K562 (cell line): ENCODE results near the gene ORAI3. TPM values are rescaled to one million over a fixed set of nuclear protein-coding genes. Genes with fewer than 3 reads are reported as not detected.
A peak's percentile ranks its signal among the peaks of the same experiment; 100 is the strongest.

ENCODE experiments used
- EGR1 ChIP-seq: fragments of 450-650 bp; conservative IDR thresholded peaks from 2 replicates; pipeline ENCODE4 v1.6.1; 2017; ENCODE audit warnings: mild to moderate bottlenecking
- ETV1 ChIP-seq: fragments of 450-650 bp; conservative IDR thresholded peaks from 2 replicates; pipeline ENCODE4 v1.6.1; 2016; ENCODE audit warnings: missing genetic modification characterization, control low read depth, low read depth, missing compliant biosample characterization
- GABPB1 ChIP-seq: sonication (generic); formaldehyde crosslinking; IDR thresholded peaks from 2 replicates; pipeline ENCODE4 v1.8.0; 2022; ENCODE audit warnings: mild to moderate bottlenecking, missing genetic modification reagents
- HDAC2 ChIP-seq: fragments of 450-650 bp; IDR thresholded peaks from 2 replicates; pipeline ENCODE4 v1.6.1; 2016; ENCODE audit warnings: mild to moderate bottlenecking
- HNRNPK ChIP-seq: fragments of 200-400 bp; formaldehyde crosslinking; IDR thresholded peaks from one replicate; pipeline ENCODE4 v1.6.1; 2018; ENCODE audit warnings: mild to moderate bottlenecking, low read depth, low read length; ENCODE audit not compliant: poor library complexity, severe bottlenecking
- MTF1 ChIP-seq: fragments of 250-450 bp; sonication (Bioruptor Pico); IDR thresholded peaks from 2 replicates; pipeline ENCODE4 v1.9.0; 2021; ENCODE audit warnings: moderate library complexity, mild to moderate bottlenecking, inconsistent platforms, borderline replicate concordance
- NCOA1 ChIP-seq: fragments of 450-650 bp; IDR thresholded peaks from 2 replicates; pipeline ENCODE4 v1.6.1; 2016; ENCODE audit warnings: low read depth
- NR2F6 ChIP-seq: fragments of 450-650 bp; formaldehyde crosslinking; IDR thresholded peaks from 2 replicates; pipeline ENCODE4 v1.4.0; 2020; ENCODE audit warnings: mild to moderate bottlenecking
- POLR2B ChIP-seq: fragments of 450-650 bp; IDR thresholded peaks from 2 replicates; pipeline ENCODE4 v1.6.1; 2018; ENCODE audit warnings: low read depth; ENCODE audit not compliant: partially characterized antibody
- SAFB2 ChIP-seq: fragments of 200-400 bp; formaldehyde crosslinking; IDR thresholded peaks from 2 replicates; pipeline ENCODE4 v1.6.1; 2018; ENCODE audit warnings: borderline replicate concordance, low read length, low read depth, moderate library complexity; ENCODE audit not compliant: severe bottlenecking
- SMC3 ChIP-seq: conservative IDR thresholded peaks from 2 replicates; pipeline ENCODE4 v1.6.1; 2011; ENCODE audit warnings: low read depth, low read length, improper control_type of control experiment; ENCODE audit not compliant: insufficient read depth
- SRSF7 ChIP-seq: fragments of 200-400 bp; formaldehyde crosslinking; optimal IDR thresholded peaks from 2 replicates; pipeline ENCODE3; 2017; ENCODE audit warnings: mild to moderate bottlenecking, low read depth, low read length
- ZNF431 ChIP-seq: sonication (generic); formaldehyde crosslinking; IDR thresholded peaks from 2 replicates; pipeline ENCODE4 v1.8.0; 2022; ENCODE audit warnings: mild to moderate bottlenecking, missing genetic modification reagents
- ZNF75A ChIP-seq: fragments of 450-650 bp; formaldehyde crosslinking; IDR thresholded peaks from 2 replicates; pipeline ENCODE4 v1.4.0; 2020; ENCODE audit warnings: mild to moderate bottlenecking
- polyA plus RNA-seq, 8 experiments: library from polyadenylated mRNA; depleted of rRNA in 4 of 8; stranded (reverse) in 5 of 8; unstranded in 3 of 8; fragments of >200 nt; fragmentation: Nextera tagmentation in 2 of 8; fragmentation: Illumina TruSeq in 1 of 8; extraction: Ambion mirVana in 2 of 8; extraction: Trizol in 1 of 8; gene quantifications; 2 replicates each; pipeline versions ENCODE4 v1.2.1 to v1.2.3, GENCODE V29; 2011 to 2014; ENCODE audit warnings: inconsistent platforms in 1 of 8, missing spikeins in 1 of 8
- total RNA-seq, 7 experiments: library from RNA; depleted of rRNA in 6 of 7; stranded (reverse); fragments of >200 nt in 6 of 7; fragmentation: Illumina TruSeq in 2 of 7; extraction: Trizol in 2 of 7; gene quantifications; 2 replicates each; pipeline versions ENCODE4 v1.2.1 to v1.2.3, GENCODE V29; 2011 to 2021; ENCODE audit warnings: low replicate concordance in 1 of 7
- TF ChIP-seq, protein P1 (sequence below): fragments of 250-450 bp; sonication (Bioruptor Pico); IDR thresholded peaks from 2 replicates; pipeline ENCODE4 v1.8.0; 2021; ENCODE audit warnings: mild to moderate bottlenecking, moderate library complexity
- TF ChIP-seq, protein P2 (sequence below): fragments of 200-800 bp; sonication (Bioruptor generic); IDR thresholded peaks from 2 replicates; pipeline ENCODE4 v1.6.1; 2017; ENCODE audit warnings: missing genetic modification characterization, missing compliant biosample characterization
- TF ChIP-seq, protein P3 (sequence below): fragments of 450-650 bp; IDR thresholded peaks from 2 replicates; pipeline ENCODE4 v1.6.1; 2014; ENCODE audit warnings: low read depth, mild to moderate bottlenecking, moderate library complexity, borderline replicate concordance
- TF ChIP-seq, protein P4 (sequence below): fragments of 250-450 bp; sonication (Bioruptor Pico); IDR thresholded peaks from 2 replicates; pipeline ENCODE4 v1.8.0; 2021; ENCODE audit warnings: moderate library complexity, mild to moderate bottlenecking, inconsistent platforms
- TF ChIP-seq, protein P5 (sequence below): fragments of 250-450 bp; sonication (Bioruptor Pico); IDR thresholded peaks from 2 replicates; pipeline ENCODE4 v1.4.0; 2020; ENCODE audit warnings: mild to moderate bottlenecking, moderate library complexity

The ORAI3 gene
- total and polyA plus RNA-seq, 9 of the 15 experiments (the other 6 are each of a cell fraction or from before 2014, with no cell fraction given) = 4.9 to 23.3 (median 14.1) TPM

DNA sequence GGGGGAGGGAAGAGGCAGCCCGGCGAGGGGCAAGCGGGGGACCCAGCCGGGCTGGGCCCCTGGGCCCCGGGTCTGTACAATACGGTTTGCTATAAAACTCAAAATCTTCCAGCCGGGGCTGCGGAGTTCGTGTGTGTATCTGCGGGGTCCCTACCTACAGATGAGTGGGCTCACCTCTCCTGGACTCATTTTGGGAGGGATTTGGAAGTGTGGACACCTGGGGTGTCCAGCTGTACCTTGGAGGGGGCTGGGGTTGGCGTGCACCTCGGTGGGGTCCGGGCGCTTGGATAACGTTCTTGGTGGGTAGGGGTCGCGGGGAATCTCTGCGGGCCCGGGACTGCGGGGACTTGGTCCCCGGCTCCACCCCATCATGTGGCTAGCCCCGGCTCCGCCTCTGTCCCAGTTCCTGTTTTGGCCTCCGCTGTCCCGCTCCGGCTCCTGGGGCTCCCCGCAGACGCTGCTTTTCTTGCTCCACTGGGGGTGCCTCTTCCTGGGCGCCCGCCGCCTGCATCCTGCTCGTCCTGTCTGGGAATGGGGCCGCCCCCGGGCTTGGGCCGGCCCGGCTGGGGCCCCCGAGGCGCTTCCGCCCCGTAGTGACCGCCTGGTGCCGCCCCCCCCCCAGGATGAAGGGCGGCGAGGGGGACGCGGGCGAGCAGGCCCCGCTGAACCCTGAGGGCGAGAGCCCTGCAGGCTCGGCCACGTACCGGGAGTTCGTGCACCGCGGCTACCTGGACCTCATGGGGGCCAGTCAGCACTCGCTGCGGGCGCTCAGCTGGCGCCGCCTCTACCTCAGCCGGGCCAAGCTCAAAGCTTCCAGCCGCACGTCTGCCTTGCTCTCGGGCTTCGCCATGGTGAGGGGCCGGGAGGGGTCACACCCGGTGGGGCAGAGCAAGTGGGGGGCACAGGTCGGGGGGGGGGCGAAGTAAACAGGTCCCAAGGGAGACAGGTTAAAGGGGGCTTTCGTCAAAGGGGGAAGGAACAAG lies at the start of gene ORAI3 (continued):
- TF ChIP-seq, protein P1, sequence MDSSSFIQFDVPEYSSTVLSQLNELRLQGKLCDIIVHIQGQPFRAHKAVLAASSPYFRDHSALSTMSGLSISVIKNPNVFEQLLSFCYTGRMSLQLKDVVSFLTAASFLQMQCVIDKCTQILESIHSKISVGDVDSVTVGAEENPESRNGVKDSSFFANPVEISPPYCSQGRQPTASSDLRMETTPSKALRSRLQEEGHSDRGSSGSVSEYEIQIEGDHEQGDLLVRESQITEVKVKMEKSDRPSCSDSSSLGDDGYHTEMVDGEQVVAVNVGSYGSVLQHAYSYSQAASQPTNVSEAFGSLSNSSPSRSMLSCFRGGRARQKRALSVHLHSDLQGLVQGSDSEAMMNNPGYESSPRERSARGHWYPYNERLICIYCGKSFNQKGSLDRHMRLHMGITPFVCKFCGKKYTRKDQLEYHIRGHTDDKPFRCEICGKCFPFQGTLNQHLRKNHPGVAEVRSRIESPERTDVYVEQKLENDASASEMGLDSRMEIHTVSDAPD (CRISPR knock-in tag) = no peak
- TF ChIP-seq NR2F6 (CRISPR knock-in tag) (no peak), SAFB2 (no peak), POLR2B (peak; percentile 72), HDAC2 (peak; percentile 18; the same call in 1 of the 2 replicates), SRSF7 (no peak), NCOA1 (no peak), HNRNPK (no peak), MTF1 (CRISPR knock-in tag) (no peak), GABPB1 (CRISPR knock-in tag) (peak; percentile 58; the same call in 1 of the 2 replicates), ZNF75A (no peak), ZNF431 (CRISPR knock-in tag) (no peak), SMC3 (no peak), ETV1 (tag) (peak; percentile 44; the same call in 1 of the 2 replicates), EGR1 (no peak; the same call in 1 of the 2 replicates)
- TF ChIP-seq, protein P2, sequence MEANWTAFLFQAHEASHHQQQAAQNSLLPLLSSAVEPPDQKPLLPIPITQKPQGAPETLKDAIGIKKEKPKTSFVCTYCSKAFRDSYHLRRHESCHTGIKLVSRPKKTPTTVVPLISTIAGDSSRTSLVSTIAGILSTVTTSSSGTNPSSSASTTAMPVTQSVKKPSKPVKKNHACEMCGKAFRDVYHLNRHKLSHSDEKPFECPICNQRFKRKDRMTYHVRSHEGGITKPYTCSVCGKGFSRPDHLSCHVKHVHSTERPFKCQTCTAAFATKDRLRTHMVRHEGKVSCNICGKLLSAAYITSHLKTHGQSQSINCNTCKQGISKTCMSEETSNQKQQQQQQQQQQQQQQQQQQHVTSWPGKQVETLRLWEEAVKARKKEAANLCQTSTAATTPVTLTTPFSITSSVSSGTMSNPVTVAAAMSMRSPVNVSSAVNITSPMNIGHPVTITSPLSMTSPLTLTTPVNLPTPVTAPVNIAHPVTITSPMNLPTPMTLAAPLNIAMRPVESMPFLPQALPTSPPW (CRISPR knock-in tag) = peak; percentile 31
- TF ChIP-seq, protein P3, sequence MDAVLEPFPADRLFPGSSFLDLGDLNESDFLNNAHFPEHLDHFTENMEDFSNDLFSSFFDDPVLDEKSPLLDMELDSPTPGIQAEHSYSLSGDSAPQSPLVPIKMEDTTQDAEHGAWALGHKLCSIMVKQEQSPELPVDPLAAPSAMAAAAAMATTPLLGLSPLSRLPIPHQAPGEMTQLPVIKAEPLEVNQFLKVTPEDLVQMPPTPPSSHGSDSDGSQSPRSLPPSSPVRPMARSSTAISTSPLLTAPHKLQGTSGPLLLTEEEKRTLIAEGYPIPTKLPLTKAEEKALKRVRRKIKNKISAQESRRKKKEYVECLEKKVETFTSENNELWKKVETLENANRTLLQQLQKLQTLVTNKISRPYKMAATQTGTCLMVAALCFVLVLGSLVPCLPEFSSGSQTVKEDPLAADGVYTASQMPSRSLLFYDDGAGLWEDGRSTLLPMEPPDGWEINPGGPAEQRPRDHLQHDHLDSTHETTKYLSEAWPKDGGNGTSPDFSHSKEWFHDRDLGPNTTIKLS = no peak
- TF ChIP-seq, protein P4, sequence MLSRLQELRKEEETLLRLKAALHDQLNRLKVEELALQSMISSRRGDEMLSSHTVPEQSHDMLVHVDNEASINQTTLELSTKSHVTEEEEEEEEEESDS (CRISPR knock-in tag) = no peak
- TF ChIP-seq, protein P5, sequence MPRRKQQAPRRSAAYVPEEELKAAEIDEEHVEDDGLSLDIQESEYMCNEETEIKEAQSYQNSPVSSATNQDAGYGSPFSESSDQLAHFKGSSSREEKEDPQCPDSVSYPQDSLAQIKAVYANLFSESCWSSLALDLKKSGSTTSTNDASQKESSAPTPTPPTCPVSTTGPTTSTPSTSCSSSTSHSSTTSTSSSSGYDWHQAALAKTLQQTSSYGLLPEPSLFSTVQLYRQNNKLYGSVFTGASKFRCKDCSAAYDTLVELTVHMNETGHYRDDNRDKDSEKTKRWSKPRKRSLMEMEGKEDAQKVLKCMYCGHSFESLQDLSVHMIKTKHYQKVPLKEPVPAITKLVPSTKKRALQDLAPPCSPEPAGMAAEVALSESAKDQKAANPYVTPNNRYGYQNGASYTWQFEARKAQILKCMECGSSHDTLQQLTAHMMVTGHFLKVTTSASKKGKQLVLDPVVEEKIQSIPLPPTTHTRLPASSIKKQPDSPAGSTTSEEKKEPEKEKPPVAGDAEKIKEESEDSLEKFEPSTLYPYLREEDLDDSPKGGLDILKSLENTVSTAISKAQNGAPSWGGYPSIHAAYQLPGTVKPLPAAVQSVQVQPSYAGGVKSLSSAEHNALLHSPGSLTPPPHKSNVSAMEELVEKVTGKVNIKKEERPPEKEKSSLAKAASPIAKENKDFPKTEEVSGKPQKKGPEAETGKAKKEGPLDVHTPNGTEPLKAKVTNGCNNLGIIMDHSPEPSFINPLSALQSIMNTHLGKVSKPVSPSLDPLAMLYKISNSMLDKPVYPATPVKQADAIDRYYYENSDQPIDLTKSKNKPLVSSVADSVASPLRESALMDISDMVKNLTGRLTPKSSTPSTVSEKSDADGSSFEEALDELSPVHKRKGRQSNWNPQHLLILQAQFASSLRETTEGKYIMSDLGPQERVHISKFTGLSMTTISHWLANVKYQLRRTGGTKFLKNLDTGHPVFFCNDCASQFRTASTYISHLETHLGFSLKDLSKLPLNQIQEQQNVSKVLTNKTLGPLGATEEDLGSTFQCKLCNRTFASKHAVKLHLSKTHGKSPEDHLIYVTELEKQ (CRISPR knock-in tag) = no peak
